ENCODE measurements around the gene SP5.
"Not testable (repeated sequence)": the region's sequence is repeated elsewhere in the genome, so short reads cannot be mapped to it uniquely, and the experiment has no call there.

Gene SP5

GRCh38 chr2:170740660-170741059 lies 25.5 kb downstream of the SP5 start:
- no peak for DNase-seq

DNA sequence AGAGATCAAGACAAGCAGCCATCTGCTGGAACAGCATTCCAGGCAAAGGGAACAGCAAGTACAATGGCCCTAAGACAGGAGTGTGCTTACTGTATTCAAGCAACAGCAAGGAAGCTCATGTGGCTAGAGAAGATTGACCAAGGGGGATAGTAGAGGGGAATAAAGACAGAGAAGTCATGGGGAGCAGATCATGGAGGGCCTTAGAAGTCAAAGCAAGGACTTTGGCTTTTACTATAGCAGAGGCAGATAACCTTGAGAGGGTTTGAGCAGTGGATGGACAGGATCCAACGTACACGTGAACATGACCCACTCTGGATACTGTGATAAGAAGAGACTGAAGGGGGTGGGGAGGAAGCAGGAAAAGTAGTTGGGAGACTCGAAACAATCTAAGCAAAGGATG lies 26.9 kb downstream of the SP5 start:
- DNase-seq: no peak

DNA sequence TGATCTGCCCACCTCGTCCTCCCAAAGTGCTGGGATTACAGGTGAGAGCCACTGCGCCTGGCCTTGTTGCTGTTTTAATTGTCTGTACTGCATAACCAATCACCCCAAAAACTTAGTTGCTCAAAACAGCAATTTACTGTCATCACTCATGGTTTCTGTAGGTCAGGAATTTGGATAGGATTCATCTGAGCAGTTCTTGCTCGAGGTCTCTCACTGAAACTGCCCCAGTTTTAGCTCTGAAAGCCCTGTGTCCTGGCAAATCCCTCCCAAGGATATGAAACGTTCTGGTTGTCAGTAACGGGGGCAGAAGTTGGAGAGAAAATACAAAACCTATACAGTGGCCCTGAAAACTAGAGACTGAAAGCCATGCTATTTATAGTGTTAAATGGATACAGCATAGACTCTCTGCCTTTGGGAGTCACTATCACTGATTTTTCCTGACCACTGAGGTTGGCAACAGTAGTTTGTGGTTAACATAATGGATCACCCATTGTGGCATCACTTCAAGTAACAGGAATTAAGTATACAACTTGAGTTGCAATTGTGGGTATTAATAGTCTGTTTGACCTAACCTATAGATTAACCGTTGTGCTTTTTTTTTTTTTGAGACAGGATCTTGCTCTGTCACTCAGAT lies 27.9 kb downstream of the SP5 start:
- DNase-seq: no peak

- DNase-seq: no peak
These were observed 28.5 kb downstream of the SP5 start for GRCh38 chr2:170743530-170744239.

- DNase-seq: no peak
These were observed 29.3 kb downstream of the SP5 start for GRCh38 chr2:170744248-170745002.

DNA sequence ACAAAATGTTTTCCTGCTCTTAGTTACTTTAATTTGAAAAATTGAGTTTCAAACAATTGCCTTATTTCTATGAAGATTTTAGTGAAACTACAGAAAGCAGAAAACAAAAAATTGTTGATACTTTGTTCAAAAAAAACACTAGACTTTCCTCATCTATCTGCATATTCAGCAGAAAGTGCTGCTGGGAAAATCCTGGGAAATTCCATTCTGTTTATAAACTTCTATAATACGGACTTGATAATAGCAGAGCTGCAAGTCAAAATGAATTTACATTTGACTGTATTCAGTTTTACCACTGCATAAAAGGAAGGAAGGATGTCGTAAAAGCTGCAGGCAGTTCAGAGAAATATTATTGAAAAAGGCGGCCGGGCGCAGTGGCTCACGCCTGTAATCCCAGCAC lies 30.2 kb downstream of the SP5 start:
- DNase-seq: no peak

DNA sequence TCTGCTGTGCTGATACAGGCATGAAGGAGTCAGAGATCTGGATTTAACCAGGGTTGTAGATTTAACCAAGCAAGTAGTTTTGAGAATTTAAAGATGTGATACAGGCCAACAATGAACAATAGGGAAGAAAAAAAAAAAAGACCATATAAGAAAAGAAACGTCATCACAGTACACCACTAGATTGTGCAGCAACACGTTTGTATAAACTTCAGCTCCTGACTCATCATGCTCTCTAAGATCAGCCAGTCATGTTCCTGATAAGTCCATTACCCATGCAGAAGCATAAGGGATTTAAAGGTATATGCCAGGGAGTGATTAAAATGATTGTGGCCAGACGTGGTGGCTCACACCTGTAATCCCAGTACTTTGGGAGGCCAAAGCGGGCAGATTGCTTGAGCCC lies 32.8 kb downstream of the SP5 start:
- DNase-seq: no peak

GRCh38 chr2:170751555-170751954 lies 36.4 kb downstream of the SP5 start:
- DNase-seq: not testable (repeated sequence)

GRCh38 chr2:170761572-170761971 lies 46.4 kb downstream of the SP5 start:
- DNase-seq: no peak

- DNase-seq: no peak
These were observed 47.6 kb downstream of the SP5 start for GRCh38 chr2:170762760-170763159.

- DNase-seq: no peak
These were observed 48.1 kb downstream of the SP5 start for GRCh38 chr2:170763232-170763631.

DNA sequence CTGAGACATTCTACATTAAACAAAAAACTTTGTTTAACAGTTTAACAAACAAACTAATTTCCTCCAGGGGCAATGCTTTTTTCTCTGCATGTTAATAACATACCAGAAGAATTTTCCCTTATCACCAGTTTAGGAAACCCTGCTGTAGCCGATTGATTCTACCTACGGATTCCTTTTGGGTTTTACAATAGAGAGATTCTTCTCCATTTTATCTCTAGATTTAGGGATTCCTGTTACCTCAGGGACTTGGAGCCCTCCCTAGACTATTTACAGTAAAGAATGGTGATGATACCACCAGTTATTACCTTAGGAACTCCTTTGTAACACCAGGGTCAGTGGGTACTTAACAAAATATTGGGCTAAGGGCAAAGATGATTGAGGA lies 49.7 kb downstream of the SP5 start:
- no peak for DNase-seq

- DNase-seq: no peak
These were observed 51.6 kb downstream of the SP5 start for GRCh38 chr2:170766693-170767092.
